GM15510 (cell line): ENCODE measurements around the gene PSMF1.

Experiments used
- POLR2A ChIP-seq: IDR thresholded peaks from 3 replicates; pipeline ENCODE4 v1.6.1; 2011; ENCODE audit warnings: borderline replicate concordance; ENCODE audit not compliant: insufficient read length; ENCODE audit errors: extremely low read depth

Gene PSMF1

GRCh38 chr20:1212607-1213396, 94.4 kb downstream of the PSMF1 start:
- TF ChIP-seq POLR2A, result no peak

- TF ChIP-seq POLR2A, result no peak
Observed at GRCh38 chr20:1214838-1215261, 96.4 kb downstream of the PSMF1 start.

DNA sequence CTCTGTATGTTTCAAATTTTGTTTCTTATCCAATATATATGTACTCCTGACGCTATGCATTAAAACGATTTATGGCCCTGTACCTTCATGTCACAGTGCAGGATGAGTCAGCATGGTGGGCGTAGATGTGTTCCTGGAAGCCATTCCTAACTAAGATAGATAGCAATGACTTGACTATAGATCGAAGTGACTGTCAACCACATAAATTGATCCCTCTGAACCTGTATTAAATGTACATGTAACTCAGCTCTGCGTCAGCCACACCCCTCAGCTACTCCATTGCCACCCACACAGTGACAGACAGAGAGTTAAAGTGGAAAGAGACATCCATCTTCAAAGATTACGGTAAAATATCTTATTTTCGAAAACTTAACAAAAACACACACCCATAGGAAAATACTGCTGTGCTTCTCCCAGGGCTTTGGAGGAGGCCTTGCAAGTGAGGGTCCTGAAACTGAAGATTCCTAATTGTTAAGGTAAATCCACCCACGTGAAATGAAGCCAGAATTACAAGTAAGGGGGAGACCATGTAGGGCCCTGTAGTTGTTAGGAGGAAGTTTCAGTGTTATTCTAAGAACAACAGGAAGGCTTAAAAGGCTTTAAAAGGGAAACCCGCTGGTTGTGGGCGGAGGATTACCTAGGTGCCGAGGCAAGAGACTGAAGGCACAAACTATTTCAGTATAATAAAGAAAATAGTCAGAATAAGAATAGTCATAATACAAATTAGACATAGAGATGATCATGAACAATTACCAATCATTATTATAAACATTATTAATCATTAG, 97.2 kb downstream of the PSMF1 start:
- TF ChIP-seq POLR2A, result no peak
